ENCODE measurements around the gene TCTN3. TPM values are rescaled to one million over a fixed set of nuclear protein-coding genes. Genes with fewer than 3 reads are reported as not detected.

The TCTN3 gene
- total and polyA plus RNA-seq, 2 donors (not counting 3 experiments of a cell fraction or from before 2014, with no cell fraction given): 40.4 to 52.6 TPM

DNA sequence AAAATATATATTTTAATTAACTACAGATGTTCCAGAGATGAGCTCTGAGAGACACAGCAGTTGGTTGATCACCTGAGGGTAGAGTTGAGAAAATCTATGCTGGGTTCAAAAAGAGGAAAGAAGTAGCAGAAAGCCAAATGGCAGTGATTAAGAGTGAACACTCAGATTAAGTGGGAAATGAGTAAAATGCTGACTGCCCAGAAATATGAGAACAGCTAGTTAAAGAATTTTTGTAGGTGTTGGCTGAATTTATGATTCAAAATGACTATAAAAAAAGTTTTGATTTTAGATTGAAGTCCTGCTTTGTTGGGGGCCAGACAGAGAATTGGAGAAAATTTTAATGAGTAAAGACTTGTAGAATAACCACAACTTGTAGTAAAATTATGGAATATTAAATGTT lies 9.8 kb downstream of the TCTN3 start:
- H3K9ac ChIP-seq (replicated peaks; ENCODE audit: extremely low read depth, insufficient read depth, low read length): no peak overlapping the region
- ChIA-PET CTCF (interaction anchor here (0.8 to 1.6 kb wide), 4 partner anchors 10 to 333 kb away, joined by 3 to 9 read pairs (median 4); partner anchors contain the start of gene TCTN3), POLR2A (no interaction called here)
- H3K79me2 ChIP-seq (ENCODE audit: control insufficient read depth, insufficient read depth, low read length): no peaks in the 10 kb centered on the region
- BruUV-seq (replicated peaks): no TSS peak
- intact Hi-C loops (cut with micrococcal nuclease): no loop called here
- no peak overlapping the region for H2AFZ ChIP-seq (ENCODE audit: low read depth, low read length)
- no peak overlapping the region for H3K4me3 ChIP-seq (replicated peaks in 1 of 3; ENCODE audit: insufficient read depth in 1 of 3, low read depth in 1 of 3, low read length in 3 of 3)
- no peak for DNase-seq (ENCODE audit: low read depth, low spot score)
- H3K4me1 ChIP-seq (ENCODE audit: control insufficient read depth, extremely low read depth, insufficient read depth, low read length): no peaks in the 10 kb centered on the region
- TF ChIP-seq POLR2AphosphoS5 (IDR thresholded peaks at IDR 0.05; ENCODE audit: insufficient read depth, low read depth, low read length) (no peak), EZH2 (IDR thresholded peaks at IDR 0.05; ENCODE audit: borderline replicate concordance, low read depth, low read length, severe bottlenecking) (no peak), JUN (IDR thresholded peaks at IDR 0.05; ENCODE audit: borderline replicate concordance, insufficient read depth, insufficient read length, low read depth) (no peak), POLR2A (IDR thresholded peaks at IDR 0.05; ENCODE audit: low read depth, low read length) (no peak), GATA2 (IDR thresholded peaks at IDR 0.05; ENCODE audit: insufficient read depth, insufficient read length, low read depth, low read length) (no peak), MYC (IDR thresholded peaks at IDR 0.05; ENCODE audit: low read depth, low read length) (no peak), FOS (IDR thresholded peaks at IDR 0.05; ENCODE audit: borderline replicate concordance, insufficient read depth, low read length) (no peak)
- TF ChIP-seq, protein P1, sequence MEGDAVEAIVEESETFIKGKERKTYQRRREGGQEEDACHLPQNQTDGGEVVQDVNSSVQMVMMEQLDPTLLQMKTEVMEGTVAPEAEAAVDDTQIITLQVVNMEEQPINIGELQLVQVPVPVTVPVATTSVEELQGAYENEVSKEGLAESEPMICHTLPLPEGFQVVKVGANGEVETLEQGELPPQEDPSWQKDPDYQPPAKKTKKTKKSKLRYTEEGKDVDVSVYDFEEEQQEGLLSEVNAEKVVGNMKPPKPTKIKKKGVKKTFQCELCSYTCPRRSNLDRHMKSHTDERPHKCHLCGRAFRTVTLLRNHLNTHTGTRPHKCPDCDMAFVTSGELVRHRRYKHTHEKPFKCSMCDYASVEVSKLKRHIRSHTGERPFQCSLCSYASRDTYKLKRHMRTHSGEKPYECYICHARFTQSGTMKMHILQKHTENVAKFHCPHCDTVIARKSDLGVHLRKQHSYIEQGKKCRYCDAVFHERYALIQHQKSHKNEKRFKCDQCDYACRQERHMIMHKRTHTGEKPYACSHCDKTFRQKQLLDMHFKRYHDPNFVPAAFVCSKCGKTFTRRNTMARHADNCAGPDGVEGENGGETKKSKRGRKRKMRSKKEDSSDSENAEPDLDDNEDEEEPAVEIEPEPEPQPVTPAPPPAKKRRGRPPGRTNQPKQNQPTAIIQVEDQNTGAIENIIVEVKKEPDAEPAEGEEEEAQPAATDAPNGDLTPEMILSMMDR (IDR thresholded peaks at IDR 0.05; ENCODE audit: extremely low read depth in 1 of 2, insufficient read depth in 1 of 2, low read depth in 1 of 2, low read length in 2 of 2): no peak
- TF ChIP-seq, protein P2, sequence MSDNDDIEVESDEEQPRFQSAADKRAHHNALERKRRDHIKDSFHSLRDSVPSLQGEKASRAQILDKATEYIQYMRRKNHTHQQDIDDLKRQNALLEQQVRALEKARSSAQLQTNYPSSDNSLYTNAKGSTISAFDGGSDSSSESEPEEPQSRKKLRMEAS (IDR thresholded peaks at IDR 0.05; ENCODE audit: insufficient read depth, insufficient read length): no peak
- no peak overlapping the region for H3K27ac ChIP-seq (ENCODE audit: insufficient read depth, low read depth, low read length)
- H4K20me1 ChIP-seq (replicated peaks; ENCODE audit: control insufficient read depth, extremely low read depth, insufficient read depth, low read length): no peaks in the 10 kb centered on the region
- no peak for FAIRE-seq
- H3K4me2 ChIP-seq (ENCODE audit: insufficient read depth, low read length): no peak overlapping the region
- no peaks in the 10 kb centered on the region for H3K9me1 ChIP-seq (replicated peaks; ENCODE audit: control insufficient read depth, extremely low read depth, insufficient read depth, low read length)
- peaks cover 10 to 21% of the 10 kb centered on the region in 2 experiments for H3K36me3 ChIP-seq (ENCODE audit: control insufficient read depth in 2 of 2, extremely low read depth in 1 of 2, insufficient read depth in 2 of 2, low read length in 2 of 2)
- dilution Hi-C loops (cut with MboI; ENCODE audit: extremely low pct_ligation_motif_present, low sequenced_read_pairs): no loop called here
- no peaks in the 10 kb centered on the region for H3K9me3 ChIP-seq (replicated peaks; ENCODE audit: control insufficient read depth, insufficient read depth, low read length)
- H3K27me3 ChIP-seq (ENCODE audit: control insufficient read depth in 2 of 2, insufficient read depth in 2 of 2, low read length in 2 of 2): no peaks in the 10 kb centered on the region
